ENCODE data around the gene CASZ1.

GRCh38 chr1:10808441-10808840 is 12.0 kb upstream of the CASZ1 start:
- TF ChIP-seq ZNF124 (CRISPR knock-in tag; IDR thresholded peaks at IDR 0.05), result no peak
- no peak for TF ChIP-seq LEF1 (IDR thresholded peaks at IDR 0.05)
- no peak for TF ChIP-seq EP300 (IDR thresholded peaks at IDR 0.05; ENCODE audit: low read length)
- TF ChIP-seq ATF6 (CRISPR knock-in tag; IDR thresholded peaks at IDR 0.05), result no peak
- TF ChIP-seq ZNF766 (CRISPR knock-in tag; conservative IDR thresholded peaks at IDR 0.05), result no peak
- no peak for TF ChIP-seq CTCF (IDR thresholded peaks at IDR 0.05 in 2 of 3, conservative IDR thresholded peaks at IDR 0.05 in 1 of 3; ENCODE audit: insufficient read depth in 2 of 3, low read depth in 1 of 3, low read length in 3 of 3)
- no peak for TF ChIP-seq FOS (IDR thresholded peaks at IDR 0.05; ENCODE audit: extremely low read depth, insufficient read length)
